GM23248 (cell line): ENCODE measurements around the gene PGAP6.

Experiments
- EZH2 ChIP-seq: fragments of 200-600 bp; sonication (generic); IDR thresholded peaks from 2 replicates; pipeline ENCODE4 v1.6.1; 2018; ENCODE audit warnings: antibody characterized with exemption, mild to moderate bottlenecking; ENCODE audit not compliant: insufficient read depth, poor library complexity, severe bottlenecking
- EZH2phosphoT487 ChIP-seq: fragments of 200-600 bp; sonication (generic); IDR thresholded peaks from 2 replicates; pipeline ENCODE4 v1.6.1; 2018; ENCODE audit warnings: antibody characterized with exemption, moderate library complexity, mild to moderate bottlenecking, low read depth; ENCODE audit not compliant: insufficient read depth

GRCh38 chr16:400061-400591, 18.3 kb upstream of the PGAP6 start:
- TF ChIP-seq EZH2phosphoT487 (no peak), EZH2 (no peak)
